ENCODE results near the gene RABIF.
"Not testable (repeated sequence)": the region's sequence is repeated elsewhere in the genome, so short reads cannot be mapped to it uniquely, and the experiment has no call there.

Gene RABIF

DNA sequence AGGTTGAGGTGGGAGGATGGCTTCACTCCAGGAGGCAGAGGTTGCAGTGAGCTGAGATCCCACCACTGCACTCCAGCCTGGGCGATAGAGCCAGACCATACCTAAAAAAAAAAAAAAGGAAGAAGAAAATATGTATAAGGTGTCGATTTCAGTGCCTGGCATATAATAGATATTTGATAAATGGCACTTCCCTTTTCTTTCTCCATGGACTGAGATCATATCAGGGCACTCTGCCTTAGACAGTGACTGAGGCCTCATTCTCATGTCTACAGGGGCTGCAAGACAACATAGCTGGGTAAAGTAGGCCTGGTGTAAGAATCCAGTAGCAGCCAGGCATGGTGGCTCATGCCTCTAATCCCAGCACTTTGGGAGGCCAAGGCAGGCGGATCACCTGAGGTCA is 57.0 kb downstream of the RABIF start:
- DNase-seq = no peak

- DNase-seq = not testable (repeated sequence)
Observed at GRCh38 chr1:202829223-202829622, 59.7 kb downstream of the RABIF start.

All from NCI-H1436 treated with DMSO at 0.1 percent for 48 hours (cell line).